GM21737 (cell line): ENCODE results near the gene PPP1CC.
A peak's percentile ranks its signal among the peaks of the same experiment; 100 is the strongest.
"Not testable (repeated sequence)": the region's sequence is repeated elsewhere in the genome, so short reads cannot be mapped to it uniquely, and the experiment has no call there.

Experiments
- ATAC-seq: cut with Tn5 transposase; IDR thresholded peaks from one replicate; pipeline ENCODE4 v1.9.1; 2021; ENCODE audit warnings: mild to moderate bottlenecking, moderate library complexity; ENCODE audit not compliant: unreplicated experiment

PPP1CC gene

GRCh38 chr12:110742718-110743570 lies at the start of gene PPP1CC:
TSS of gene PPP1CC (minus strand) at chr12:110742891. CDS start at chr12:110742707, 184 bp downstream.
- ATAC-seq, result peak; percentile 69

GRCh38 chr12:110791589-110791988 lies 48.9 kb upstream of the PPP1CC start:
- no peak for ATAC-seq

GRCh38 chr12:110790301-110790700 lies 47.6 kb upstream of the PPP1CC start:
- no peak for ATAC-seq

- no peak for ATAC-seq
These were observed 43.3 kb upstream of the PPP1CC start for GRCh38 chr12:110786012-110786411.

- ATAC-seq, result no peak
These were observed 42.5 kb upstream of the PPP1CC start for GRCh38 chr12:110785240-110785639.

GRCh38 chr12:110782922-110783321 lies 40.2 kb upstream of the PPP1CC start:
- no peak for ATAC-seq

- no peak for ATAC-seq
These were observed 39.4 kb upstream of the PPP1CC start for GRCh38 chr12:110782094-110782493.

GRCh38 chr12:110780448-110780847 lies 37.8 kb upstream of the PPP1CC start:
- ATAC-seq, result no peak

GRCh38 chr12:110778833-110779577 lies 36.3 kb upstream of the PPP1CC start:
- no peak for ATAC-seq

GRCh38 chr12:110776410-110776809 lies 33.7 kb upstream of the PPP1CC start:
- ATAC-seq, result peak; percentile 95

- ATAC-seq, result no peak
These were observed 33.3 kb upstream of the PPP1CC start for GRCh38 chr12:110775997-110776396.

- no peak for ATAC-seq
These were observed 32.1 kb upstream of the PPP1CC start for GRCh38 chr12:110774824-110775223.

- ATAC-seq, result no peak
These were observed 26.3 kb upstream of the PPP1CC start for GRCh38 chr12:110768960-110769359.

GRCh38 chr12:110767863-110768262 lies 25.2 kb upstream of the PPP1CC start:
- ATAC-seq, result no peak

- no peak for ATAC-seq
These were observed 23.8 kb upstream of the PPP1CC start for GRCh38 chr12:110766311-110767154.

- ATAC-seq, result not testable (repeated sequence)
These were observed 22.9 kb upstream of the PPP1CC start for GRCh38 chr12:110765572-110765971.

- ATAC-seq, result no peak
These were observed 22.4 kb upstream of the PPP1CC start for GRCh38 chr12:110765111-110765510.

GRCh38 chr12:110763583-110763982 lies 20.9 kb upstream of the PPP1CC start:
- no peak for ATAC-seq

- ATAC-seq, result no peak
These were observed 20.2 kb upstream of the PPP1CC start for GRCh38 chr12:110762891-110763290.

GRCh38 chr12:110760204-110760609 lies 17.5 kb upstream of the PPP1CC start:
- ATAC-seq, result no peak

- no peak for ATAC-seq
These were observed 16.2 kb upstream of the PPP1CC start for GRCh38 chr12:110758922-110759321.
